GM19035 (cell line): ENCODE measurements around the gene C10orf105.

Experiments used
- ATAC-seq: cut with Tn5 transposase; IDR thresholded peaks from one replicate; pipeline ENCODE4 v1.9.1; 2021; ENCODE audit not compliant: unreplicated experiment

The C10orf105 gene, protein sequence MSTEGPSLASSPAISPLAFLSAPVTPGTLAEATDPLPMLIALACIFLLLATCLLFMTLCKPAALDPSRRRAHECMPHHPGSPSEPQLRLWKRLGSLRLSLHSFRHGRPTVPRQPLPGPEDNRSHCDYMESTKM

DNA sequence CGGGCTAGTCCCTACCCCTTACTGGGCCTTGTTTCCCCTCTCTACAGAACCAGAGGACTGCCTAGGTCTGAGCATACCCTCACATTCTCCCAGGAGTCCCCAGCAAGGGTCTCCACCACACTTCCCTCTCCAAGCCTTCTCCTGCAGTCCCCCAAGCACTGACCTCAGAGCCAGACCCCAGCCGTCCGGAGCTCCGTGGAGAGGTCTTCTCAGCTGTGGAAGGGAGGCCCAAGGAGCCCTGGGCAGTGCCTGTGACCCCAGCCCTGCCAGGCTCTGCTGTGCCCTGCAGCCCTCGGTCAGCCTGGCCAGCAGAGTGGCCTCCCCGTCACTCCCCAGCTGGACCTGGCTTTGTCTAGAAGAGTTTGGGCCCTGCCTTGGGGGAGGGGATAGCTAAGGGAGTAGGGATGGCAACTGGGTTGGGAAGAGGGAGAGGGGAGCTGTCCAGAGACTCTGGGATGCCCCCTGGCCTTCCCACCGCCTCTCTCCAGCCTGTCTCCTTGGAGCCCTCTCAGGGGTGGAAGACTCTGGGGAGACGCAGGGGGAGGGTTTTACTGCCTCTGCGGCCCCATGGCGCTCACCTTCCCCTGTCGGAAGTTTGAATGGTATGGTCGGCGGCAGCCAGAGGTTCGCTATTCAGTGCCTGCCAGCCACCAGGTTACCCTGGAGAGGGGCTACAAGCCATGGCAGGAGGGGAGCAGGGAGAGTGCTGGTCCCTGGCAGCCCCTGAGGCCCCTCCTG lies at the start of gene C10orf105:
C10orf105 (minus strand) TSS at position 315 of the 738 bp plus-strand sequence. CDS start 3,441 bp downstream, outside the sequence.
- ATAC-seq = no peak

DNA sequence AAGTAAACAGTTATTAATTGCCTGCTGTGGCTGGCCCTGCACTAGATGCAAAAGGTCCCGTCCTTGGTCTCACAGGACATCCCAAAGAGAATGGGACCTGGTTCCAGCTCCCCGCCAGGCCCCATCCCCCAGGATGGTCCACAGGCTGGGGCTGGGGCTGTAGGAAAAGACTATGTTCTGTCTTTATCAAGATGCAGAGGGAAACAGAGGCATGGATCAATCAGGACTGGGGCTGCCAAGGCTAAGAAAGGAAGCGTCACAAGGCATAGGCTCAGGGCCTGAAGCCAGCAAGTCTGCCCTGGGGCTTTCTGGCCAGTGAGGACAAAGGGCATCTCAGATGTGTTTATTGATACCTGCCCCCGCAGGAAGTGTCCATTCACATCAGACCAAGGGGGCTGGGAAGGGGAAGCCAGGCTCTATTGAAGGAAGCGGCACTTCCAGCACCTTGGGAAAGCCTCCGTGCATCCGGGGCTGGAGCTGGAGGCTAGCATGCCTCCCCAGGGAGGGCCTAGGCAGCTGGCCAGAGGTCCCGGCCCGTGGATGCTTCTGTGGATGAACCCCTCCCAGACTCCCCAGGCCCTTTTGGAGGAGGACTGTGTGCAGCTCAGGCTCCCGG lies 48.0 kb upstream of the C10orf105 start:
- ATAC-seq = no peak

DNA sequence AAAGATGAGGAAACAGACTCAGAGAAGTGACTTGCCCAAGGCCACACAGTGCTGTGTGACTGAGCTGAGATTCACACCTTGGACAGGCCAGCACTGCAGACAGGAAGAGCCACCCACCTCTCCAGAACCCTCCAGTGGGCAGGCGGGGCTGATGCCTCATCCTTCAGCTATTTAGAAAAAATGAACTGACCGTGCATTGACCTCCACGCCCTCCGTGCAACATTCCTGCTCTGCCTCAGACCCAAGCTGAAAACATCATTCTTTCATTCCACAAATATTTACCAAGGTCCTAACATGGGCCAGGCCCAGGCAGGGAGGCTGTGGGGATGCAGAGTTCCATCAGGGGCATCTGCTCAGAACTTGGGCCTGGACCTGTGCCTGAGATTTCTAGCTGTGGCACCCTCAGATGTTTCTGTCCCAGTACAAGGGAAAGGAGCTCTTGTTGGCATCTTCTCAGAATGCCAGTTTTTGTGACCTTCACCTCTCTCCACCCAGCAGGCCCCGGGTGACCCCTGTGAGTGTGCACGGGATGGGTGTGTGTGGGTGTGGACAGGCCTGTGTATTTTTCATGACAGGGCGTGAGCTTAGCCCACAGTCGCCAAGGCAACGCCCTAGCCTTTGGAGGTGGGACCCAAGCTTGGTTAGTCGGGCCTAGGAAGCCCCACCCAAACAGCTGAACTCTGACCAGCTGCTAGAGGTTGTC lies 47.3 kb upstream of the C10orf105 start:
- ATAC-seq = no peak

DNA sequence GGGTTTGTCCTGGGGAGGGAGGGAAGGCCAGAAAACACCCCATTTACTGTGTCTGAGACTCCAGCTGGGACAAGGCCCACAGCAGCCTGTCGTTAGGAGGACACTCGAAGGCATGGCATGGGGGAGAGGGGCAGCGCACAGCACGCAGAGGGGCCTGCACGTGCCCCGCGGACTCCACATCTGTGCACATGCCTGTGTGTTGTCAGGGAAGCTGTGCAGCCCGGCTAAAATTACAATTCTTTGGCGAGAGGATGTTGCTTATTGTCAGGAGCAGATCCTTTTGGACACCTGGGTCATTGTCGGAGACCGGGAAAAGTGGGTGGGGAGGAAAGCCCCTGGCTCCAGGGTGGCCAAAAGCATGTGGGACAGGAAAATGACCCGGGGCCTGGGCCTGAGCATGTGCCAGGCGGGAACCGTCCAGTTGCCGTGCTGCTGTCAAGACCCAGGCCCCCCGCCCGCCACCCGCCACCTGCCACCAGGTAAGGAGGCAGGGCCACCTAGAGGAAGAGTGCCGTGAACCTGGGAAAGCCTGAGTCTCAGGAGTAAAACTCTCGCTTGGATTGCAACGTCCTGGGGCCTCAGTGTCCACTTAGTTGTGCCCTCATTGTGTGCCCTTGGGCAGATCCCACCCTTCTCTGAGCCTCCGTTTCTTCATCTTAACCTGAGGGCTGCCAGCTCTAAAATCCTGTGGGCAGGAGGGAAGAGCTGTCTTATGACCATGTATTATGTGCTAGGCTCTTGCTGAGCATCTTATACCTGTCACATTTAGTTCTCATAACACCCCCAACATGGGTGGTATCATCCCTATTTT lies 46.5 kb upstream of the C10orf105 start:
- no peak for ATAC-seq

DNA sequence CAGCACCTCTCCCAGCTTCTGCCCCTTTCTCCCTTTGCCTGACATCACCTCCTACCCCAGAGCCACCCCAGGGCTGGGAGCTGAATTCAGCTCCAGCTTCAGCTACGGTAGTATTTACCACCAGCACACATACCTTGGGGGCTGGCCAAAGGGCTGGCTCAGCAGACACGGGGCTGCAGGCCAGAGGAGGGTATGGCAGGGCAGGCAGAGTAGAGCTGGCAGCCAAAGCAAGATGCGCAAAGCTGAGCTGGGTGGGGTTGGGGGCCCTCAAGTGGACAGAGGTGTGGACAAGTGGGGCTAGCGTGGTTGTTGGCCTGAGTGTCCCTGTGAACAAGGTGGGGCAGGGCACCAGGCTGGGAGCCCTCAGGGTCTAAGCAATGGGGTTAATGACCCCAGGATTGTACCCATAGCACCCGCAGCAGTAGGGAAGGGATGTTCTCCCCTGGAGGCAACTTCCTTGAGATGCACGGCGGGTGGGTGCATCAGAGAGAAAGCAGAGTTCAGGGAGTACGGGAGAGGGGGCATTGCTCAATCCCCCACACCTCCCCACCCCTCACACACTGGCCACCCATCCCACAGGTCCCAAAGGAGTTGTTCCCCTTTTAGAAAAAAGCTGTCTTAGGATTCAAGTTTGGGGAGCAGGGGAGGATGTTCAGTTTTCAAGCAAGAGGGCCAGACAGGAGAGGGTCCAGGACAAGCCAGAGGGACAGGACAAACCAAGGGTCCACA lies 45.8 kb upstream of the C10orf105 start:
- no peak for ATAC-seq

DNA sequence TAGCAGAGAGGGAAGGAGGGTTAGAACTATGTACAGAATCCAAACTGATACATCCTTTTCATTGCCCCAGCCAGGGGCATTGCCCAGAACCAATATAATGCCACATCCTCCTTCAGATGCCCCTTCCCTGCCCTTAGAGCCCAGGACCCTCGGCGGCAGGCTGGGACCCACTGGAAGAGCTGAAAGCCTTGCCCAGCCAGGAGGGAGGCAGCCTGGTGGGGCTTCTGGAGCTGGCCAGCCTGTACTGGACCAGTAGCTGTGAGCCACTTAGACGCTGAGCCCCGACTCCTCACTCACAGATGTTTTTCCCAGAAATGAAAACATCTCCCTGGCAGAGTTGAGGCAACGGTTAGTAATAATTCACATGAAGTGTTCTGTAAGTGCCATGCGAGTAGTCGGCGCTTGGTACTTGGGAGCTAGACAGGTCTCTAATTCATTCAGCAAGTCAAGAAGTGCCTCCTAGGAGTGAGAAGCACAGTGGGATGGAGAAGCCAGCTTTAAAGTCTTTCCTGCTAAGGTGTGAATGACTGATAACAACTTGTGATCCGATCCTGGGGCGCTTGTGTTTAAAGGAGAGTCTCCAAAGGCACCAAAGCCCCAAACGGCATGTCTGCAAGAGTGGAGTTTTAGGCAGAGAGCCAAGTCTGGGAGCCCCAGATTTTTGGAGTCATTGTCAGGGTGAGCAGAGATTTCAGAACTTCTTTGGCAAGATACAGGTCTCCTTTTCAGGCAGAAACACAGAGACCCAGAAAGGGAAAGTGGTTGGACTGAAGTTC lies 44.0 kb upstream of the C10orf105 start:
- ATAC-seq = no peak

DNA sequence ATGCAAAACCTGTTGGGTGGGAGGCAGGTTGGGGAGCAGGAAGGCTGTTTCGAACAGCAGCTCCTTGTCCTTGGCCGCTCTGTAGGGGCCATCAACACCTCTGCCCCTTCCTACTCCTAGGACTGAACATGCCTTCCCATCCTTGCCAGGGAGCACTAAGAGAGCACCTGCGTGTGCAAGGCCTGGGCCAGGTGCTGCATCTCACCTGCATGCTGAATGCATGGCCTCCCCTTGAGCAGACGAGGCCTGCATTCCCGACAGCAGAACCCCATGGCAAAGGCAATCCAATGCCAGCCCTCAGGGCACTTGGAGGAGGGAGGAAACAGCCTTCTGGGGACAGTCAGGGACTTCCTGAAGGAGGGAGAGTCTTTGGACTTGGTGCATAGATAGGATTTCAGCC lies 42.7 kb upstream of the C10orf105 start:
- no peak for ATAC-seq

DNA sequence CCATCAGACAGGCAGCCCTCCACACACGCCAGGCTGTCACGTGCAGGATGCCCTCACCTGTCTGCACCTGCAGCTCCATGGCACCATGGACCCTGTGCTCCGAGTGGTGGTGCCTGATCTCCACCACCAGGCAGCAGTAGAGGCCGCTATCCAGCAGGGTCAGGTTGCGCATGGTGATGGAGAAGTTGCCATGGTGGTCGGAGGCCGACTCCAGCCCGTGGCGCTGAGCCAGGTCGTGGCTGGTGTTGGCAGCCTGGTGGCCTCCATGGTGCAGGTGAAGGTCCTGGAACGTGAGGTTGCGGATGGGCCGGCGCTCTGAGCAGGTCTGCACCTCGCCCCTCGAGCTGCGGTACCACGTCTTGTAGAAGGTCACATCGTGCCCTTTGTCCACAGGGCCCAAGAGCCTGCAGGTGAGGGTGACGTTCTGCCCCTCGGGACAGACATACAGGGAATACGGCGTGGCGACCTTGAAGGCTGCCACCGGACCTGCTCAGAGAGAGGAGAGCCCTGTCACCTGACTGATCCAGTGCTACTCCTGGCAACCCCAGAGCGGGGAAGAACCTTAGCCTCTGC lies 42.0 kb upstream of the C10orf105 start:
- no peak for ATAC-seq

DNA sequence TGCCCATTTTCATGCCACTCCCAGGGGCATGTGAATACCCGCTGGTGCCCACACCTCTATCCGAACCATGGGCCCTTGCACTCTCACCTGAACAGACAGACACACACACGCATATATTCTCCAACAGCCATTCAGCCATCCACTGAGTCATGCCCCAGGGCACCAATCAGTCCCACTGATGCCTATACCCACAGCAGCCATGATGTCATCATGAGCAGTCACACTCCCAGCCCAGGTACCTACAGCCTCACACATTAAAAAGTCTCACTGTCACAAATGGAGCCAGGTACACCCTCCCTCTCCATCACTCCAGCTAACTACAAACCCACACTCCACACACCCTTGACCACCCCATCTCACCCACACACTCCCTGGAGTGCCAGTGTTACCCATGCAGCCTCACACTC lies 41.5 kb upstream of the C10orf105 start:
- ATAC-seq = no peak

DNA sequence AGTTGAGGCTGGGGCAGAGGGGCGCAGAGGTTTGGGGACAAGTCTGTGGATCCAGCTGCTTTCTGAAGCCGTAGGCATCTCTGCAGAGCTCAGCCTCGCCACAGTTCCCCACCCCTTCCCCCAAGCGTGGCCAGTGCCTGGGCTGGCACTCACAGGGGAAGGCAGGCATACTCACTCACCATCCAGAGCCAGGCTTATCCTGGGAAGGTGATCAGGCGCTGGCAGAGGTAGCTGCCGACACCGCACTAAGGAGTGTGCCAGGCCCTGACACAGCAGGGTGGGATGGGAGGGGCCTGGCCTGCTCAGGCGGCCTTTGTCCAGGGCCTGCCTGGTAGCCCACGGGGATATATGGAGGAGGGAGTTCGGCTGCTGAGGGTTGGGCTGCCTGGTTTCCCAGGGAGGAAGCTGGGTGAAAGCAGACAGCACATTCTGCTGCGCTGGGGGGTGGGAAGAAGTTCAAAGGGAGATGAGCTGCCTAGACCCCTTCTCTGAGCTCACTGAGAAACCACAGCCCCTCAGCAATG lies 37.9 kb upstream of the C10orf105 start:
- ATAC-seq = no peak

DNA sequence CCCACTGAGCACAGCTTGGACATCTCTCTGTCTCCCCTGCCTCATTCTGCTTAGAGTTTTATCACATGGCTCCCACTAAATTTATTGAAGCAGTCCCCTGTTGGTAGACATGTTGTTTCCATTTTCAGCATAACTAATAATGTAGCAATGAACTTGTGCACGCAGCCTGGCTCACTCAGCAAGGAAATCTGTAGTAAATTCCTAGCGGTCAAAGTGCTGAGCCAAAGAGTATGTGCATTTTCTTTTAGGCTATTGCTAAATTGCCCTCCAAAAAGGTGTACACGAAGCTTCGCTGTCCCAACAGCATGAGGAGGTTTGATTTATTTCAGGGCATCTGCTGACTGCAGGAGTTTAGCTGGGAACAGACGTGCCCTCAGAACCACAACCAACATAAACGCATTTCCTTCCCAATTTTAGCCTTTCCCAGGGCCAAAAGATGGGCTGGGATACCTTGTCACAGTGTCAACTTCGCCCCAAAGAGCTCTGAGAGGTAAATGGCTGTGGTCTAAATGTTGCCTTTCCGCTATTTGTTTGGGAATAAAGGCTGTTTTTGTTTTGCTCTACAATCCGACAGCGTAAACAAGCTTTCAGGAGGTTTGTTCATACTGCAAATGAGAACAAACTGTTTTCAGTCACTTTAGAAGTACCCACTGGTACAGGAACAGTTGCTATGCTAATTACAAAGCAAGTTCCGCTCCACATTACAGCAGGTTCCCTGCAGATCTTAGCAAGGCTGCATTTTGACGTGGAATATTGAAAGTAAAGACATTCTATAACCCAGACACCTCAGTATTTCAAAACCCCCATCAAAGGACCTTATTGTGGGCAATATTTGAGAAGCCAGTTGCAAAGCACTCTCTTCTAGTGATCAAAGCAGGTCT lies 37.0 kb upstream of the C10orf105 start:
- no peak for ATAC-seq

DNA sequence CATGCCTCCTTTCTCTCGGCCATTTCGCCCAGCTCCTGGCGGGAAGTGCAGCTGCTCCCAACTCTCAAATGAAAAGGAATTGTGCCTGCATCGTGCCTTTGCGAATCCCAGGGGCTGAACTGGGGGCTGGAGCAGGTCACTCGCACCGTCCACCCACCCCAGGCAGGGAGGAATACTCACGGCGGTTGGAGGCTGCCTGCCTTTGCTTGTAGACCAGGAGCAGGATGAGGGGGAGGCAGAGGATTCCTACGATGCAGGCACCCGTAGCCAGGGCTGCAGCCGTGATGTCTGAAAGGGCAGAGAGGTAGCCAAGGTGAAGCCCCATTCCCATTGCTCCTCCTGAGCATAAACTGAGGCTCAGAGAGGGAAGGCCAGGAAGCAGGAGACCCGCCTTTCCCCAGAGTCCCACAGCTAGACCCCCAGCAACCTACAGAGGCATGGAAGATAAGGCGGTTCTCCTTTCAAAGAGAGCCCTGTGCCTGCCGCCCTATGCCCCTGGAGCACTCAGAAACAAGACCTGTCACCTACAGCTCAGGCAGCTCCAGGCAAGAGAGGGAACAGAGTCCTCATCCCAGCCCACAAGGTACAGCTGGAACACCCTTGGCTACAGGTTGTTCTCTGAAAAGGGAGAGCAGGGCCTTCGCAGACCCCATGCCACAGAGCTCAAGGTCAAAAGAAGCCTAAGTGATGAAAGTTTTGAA lies 35.8 kb upstream of the C10orf105 start:
- no peak for ATAC-seq

DNA sequence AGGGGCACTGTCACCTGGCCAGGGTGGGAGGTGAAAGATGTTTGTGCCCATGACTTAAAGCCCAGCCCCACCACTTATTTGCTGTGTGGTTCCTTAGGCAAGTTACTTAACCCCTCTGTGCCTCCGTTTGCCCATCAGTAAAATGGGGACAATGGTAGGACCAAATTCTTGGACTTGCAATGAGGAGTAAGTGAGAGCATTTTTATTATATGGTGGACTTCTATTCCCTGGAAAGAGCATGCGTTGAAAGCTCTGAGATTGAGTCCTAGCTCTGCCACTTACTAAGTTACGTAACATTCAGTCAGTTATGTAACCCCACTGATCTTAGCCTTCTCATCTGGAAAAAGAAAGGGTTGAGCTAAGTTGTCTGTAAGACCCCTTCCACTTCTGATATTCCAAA lies 35.0 kb upstream of the C10orf105 start:
- no peak for ATAC-seq

DNA sequence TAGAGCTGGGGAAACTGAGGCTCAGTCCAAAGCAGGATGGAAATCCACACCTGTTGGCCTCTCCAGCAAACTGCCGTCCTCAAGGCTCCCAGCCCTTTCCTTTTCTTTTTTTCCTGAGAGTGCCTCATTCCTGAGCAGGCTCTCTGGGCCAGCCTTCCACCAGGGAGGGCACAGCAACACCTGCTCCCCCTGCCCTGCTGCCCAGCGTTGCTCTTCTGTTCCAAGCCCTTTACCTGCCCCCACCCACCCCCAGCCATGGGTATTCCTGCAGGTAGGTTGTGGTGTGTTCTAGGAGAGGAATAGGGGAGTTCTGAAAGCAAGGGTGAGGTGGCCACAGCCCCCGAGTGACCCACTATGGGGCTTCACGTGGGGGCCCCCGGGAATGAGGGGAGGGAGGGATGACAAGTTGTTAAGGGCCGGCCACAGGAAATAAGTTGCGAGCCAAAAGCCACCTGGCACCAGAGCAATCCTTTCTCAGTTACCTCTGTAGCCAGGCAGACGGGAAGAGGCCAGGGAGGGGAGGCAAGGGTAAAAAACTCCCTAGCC lies 34.5 kb upstream of the C10orf105 start:
- ATAC-seq = no peak

DNA sequence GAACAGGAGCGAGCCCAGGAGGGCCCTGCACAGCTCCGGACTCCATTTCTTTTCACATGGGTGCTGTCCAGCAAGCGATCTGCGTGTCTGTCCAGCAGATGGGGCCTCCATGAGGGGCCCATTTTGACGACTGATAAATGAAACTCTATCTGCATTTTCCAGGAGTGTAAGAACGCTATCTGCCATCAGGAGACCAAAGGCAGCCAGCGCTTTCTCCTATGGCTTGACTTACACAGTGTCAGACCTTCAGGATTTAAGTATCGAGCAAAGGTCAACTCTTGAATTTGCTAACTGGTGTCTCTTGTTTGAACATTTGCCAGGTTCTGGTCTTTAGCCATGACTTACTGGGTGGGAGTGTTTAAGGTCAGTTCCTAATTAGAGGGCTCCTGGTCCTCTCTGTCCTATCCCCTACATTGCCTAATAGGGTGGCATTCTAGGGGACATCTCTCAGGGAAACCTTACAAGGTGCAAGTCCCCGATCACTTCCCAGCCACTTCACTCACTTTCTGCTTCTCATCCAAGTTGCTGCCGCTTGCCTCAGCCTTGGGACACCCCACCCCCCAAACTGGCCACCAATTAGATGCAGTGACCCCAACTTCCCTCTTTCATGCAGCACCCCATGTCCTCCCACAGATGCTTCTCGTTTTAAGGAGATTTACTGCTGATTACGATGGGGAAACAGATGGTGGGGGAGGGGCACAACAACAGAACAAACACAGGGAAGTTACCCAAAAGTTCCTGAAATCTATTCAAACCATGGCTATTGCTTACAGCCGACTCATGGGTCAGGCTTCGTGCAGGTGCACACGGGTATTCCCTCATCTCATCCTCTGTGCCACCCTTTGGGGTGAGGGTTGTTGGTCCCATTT lies 33.7 kb upstream of the C10orf105 start:
- ATAC-seq = no peak

DNA sequence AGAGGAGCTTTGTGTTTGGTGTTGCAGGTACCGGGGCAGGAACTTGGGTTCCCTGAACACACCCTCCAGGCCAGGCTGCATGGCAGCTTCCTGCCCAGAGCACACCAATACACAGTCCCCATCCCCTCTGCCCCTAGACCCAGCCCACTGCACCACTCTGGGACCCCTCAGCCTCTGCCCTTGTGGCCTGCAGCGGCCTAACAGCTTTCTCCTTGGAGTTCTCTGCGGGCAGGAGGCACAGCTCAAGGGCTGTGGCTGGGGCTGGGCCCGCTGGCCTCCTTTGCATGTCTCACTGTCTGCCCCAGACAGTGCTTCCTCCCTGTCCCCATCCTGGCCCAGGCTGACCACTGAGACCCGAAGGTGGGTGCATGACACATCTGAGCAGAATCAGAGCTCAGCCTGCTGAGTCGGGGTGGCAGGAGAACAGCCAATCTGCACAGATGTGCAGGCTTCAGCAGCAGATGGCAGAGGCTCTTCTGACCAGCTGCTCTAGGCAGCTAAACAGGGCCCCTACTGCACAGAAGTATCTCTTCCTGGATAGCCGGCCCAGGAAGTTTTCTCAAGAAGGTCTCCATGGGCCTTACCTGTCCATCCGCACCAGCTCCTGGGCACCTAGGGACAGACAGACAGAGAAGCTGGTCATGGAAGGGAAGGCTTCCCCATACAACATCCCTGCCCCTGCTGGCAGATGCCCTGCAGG lies 33.0 kb upstream of the C10orf105 start:
- ATAC-seq = no peak
